ENCODE results near the gene ETV5. TPM values are rescaled to one million over a fixed set of nuclear protein-coding genes. Genes with fewer than 3 reads are reported as not detected.

Gene ETV5
- total and polyA plus RNA-seq, 9 of the 15 experiments (the other 6 are each of a cell fraction or from before 2014, with no cell fraction given): 9.2 to 25.9 (median 15.9) TPM

- no peak for TF ChIP-seq IRF9 (tag; IDR thresholded peaks at IDR 0.05)
- peak in 1 of 2 experiments; percentile 33 for TF ChIP-seq E2F6 (IDR thresholded peaks at IDR 0.05; ENCODE audit: borderline replicate concordance in 1 of 2, extremely low read depth in 1 of 2, insufficient read depth in 1 of 2, insufficient read length in 1 of 2, low read depth in 1 of 2, low read length in 1 of 2, poor library complexity in 1 of 2, severe bottlenecking in 1 of 2)
- 0 out of 2 replicates have a peak, but pooled peaks have one; percentile 30 for TF ChIP-seq ERF (CRISPR knock-in tag; IDR thresholded peaks at IDR 0.05)
- TF ChIP-seq MYC (IDR thresholded peaks at IDR 0.05; ENCODE audit: low read depth, low read length): 0 out of 2 replicates have a peak, but pooled peaks have one; percentile 30
- no peak for TF ChIP-seq MYC (CRISPR knock-in tag; IDR thresholded peaks at IDR 0.05; ENCODE audit: borderline replicate concordance, low read depth)
- TF ChIP-seq ZNF77 (CRISPR knock-in tag; IDR thresholded peaks at IDR 0.05): no peak
- no peak for TF ChIP-seq PCBP2 (IDR thresholded peaks at IDR 0.05; ENCODE audit: low read depth, low read length, poor library complexity, severe bottlenecking)
- TF ChIP-seq RAD51 (IDR thresholded peaks at IDR 0.05; ENCODE audit: borderline replicate concordance, low read depth): no peak
- TF ChIP-seq STAT5A (IDR thresholded peaks at IDR 0.05; ENCODE audit: borderline replicate concordance, low read length): no peak
- TF ChIP-seq GMEB1 (CRISPR knock-in tag; IDR thresholded peaks at IDR 0.05): no peak; the same call in 1 of the 2 replicates
- TF ChIP-seq MYBL2 (IDR thresholded peaks at IDR 0.05; ENCODE audit: low read depth): no peak
- no peak for TF ChIP-seq MYBL2 (CRISPR knock-in tag; IDR thresholded peaks at IDR 0.05; ENCODE audit: borderline replicate concordance)
- 0 out of 2 replicates have a peak, but pooled peaks have one; percentile 11 for TF ChIP-seq RB1 (IDR thresholded peaks at IDR 0.05; ENCODE audit: low read depth)
- peak; percentile 69 for TF ChIP-seq TBP (optimal IDR thresholded peaks at IDR 0.05; ENCODE audit: low read depth, low read length)
- 0 out of 2 replicates have a peak, but pooled peaks have one; percentile 49 for TF ChIP-seq STAT6 (CRISPR knock-in tag; IDR thresholded peaks at IDR 0.05)
Measured at GRCh38 chr3:186108941-186109865, at the start of gene ETV5 (continued).

All from K562 (cell line).